Osteoblast (primary cell): ENCODE results near the gene CEP112. TPM values are rescaled to one million over a fixed set of nuclear protein-coding genes. Genes with fewer than 3 reads are reported as not detected.

Experiments used
- DNase-seq: peaks from one replicate; pipeline ENCODE4 v3.0.0; 2011; ENCODE audit warnings: low spot score, mixed read lengths; ENCODE audit not compliant: insufficient read length; ENCODE audit errors: missing footprints
- H2AFZ ChIP-seq: 2 replicates; pipeline ENCODE4 v1.6.0; 2011; ENCODE audit warnings: mild to moderate bottlenecking, low read length
- H3K27ac ChIP-seq: 2 replicates; pipeline ENCODE4 v1.5.1; 2011; ENCODE audit warnings: mild to moderate bottlenecking, low read depth, low read length, moderate library complexity
- H3K27me3 ChIP-seq: 2 replicates; pipeline ENCODE4 v1.6.0; 2012; ENCODE audit warnings: mild to moderate bottlenecking, control low read depth, inconsistent platforms, low read length, moderate library complexity; ENCODE audit not compliant: insufficient read depth
- H3K36me3 ChIP-seq: 2 replicates; pipeline ENCODE4 v1.5.1; 2011; ENCODE audit warnings: mild to moderate bottlenecking, low read length, control low read depth, moderate library complexity; ENCODE audit not compliant: insufficient read depth
- H3K4me1 ChIP-seq: 2 replicates; pipeline ENCODE4 v1.5.1; 2011; ENCODE audit warnings: mild to moderate bottlenecking, low read length, control low read depth, moderate library complexity; ENCODE audit not compliant: insufficient read depth
- H3K4me2 ChIP-seq: 2 replicates; pipeline ENCODE4 v1.6.0; 2011; ENCODE audit warnings: mild to moderate bottlenecking, low read length; ENCODE audit not compliant: insufficient read depth
- H3K4me3 ChIP-seq: fragments of 200-600 bp; sonication (generic); 3 replicates; pipeline ENCODE4 v1.5.1; 2012; ENCODE audit warnings: mild to moderate bottlenecking, low read length, inconsistent platforms; ENCODE audit not compliant: insufficient read depth
- H3K79me2 ChIP-seq: 2 replicates; pipeline ENCODE4 v1.6.0; 2012; ENCODE audit warnings: mild to moderate bottlenecking, low read length, control low read depth, inconsistent platforms; ENCODE audit not compliant: insufficient read depth
- H3K9me3 ChIP-seq: 2 replicates; pipeline ENCODE4 v1.5.1; 2011; ENCODE audit warnings: low read depth, low read length, control low read depth
- H4K20me1 ChIP-seq: 2 replicates; pipeline ENCODE4 v1.6.0; 2012; ENCODE audit warnings: mild to moderate bottlenecking, low read length, control low read depth; ENCODE audit not compliant: insufficient read depth
- total RNA-seq: library from RNA; depleted of rRNA; stranded (reverse); fragments of >200 nt; gene quantifications from 2 replicates; pipeline ENCODE4 v1.2.3, GENCODE V29; 2012
- TF ChIP-seq, protein P1 (sequence below): IDR thresholded peaks from 2 replicates; pipeline ENCODE4 v1.5.1; 2011; ENCODE audit warnings: mild to moderate bottlenecking, low read depth, low read length, moderate library complexity; ENCODE audit errors: extremely low read depth

Gene CEP112
- total RNA-seq, 1 donor: 8.3 TPM

- Histone ChIP-seq H3K4me2 (peak overlapping the region; percentile 52), H3K79me2 (no peaks in the 10 kb centered on the region), H3K9me3 (no peaks in the 10 kb centered on the region), H4K20me1 (no peaks in the 10 kb centered on the region), H3K4me3 (no peak overlapping the region), H3K36me3 (no peaks in the 10 kb centered on the region), H2AFZ (peak overlapping the region; percentile 45), H3K4me1 (peaks cover 13% of the 10 kb centered on the region), H3K27me3 (no peaks in the 10 kb centered on the region), H3K27ac (peak overlapping the region; percentile 95)
- TF ChIP-seq, protein P1, sequence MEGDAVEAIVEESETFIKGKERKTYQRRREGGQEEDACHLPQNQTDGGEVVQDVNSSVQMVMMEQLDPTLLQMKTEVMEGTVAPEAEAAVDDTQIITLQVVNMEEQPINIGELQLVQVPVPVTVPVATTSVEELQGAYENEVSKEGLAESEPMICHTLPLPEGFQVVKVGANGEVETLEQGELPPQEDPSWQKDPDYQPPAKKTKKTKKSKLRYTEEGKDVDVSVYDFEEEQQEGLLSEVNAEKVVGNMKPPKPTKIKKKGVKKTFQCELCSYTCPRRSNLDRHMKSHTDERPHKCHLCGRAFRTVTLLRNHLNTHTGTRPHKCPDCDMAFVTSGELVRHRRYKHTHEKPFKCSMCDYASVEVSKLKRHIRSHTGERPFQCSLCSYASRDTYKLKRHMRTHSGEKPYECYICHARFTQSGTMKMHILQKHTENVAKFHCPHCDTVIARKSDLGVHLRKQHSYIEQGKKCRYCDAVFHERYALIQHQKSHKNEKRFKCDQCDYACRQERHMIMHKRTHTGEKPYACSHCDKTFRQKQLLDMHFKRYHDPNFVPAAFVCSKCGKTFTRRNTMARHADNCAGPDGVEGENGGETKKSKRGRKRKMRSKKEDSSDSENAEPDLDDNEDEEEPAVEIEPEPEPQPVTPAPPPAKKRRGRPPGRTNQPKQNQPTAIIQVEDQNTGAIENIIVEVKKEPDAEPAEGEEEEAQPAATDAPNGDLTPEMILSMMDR: no peak
- peak; percentile 90 for DNase-seq
Observed at GRCh38 chr17:65925606-65926307, 266.2 kb downstream of the CEP112 start.

- peaks cover 4% of the 10 kb centered on the region for H3K4me1 ChIP-seq
- H4K20me1 ChIP-seq: no peaks in the 10 kb centered on the region
- no peak overlapping the region for H2AFZ ChIP-seq
- H3K79me2 ChIP-seq: no peaks in the 10 kb centered on the region
- no peak for DNase-seq
- no peak overlapping the region for H3K4me3 ChIP-seq
- H3K9me3 ChIP-seq: no peaks in the 10 kb centered on the region
- H3K4me2 ChIP-seq: no peak overlapping the region
- no peak overlapping the region for H3K27ac ChIP-seq
- no peaks in the 10 kb centered on the region for H3K36me3 ChIP-seq
- TF ChIP-seq, protein P1: no peak
- no peaks in the 10 kb centered on the region for H3K27me3 ChIP-seq
Observed at GRCh38 chr17:65920996-65921395, 270.9 kb downstream of the CEP112 start.

GRCh38 chr17:65918916-65919315 is 273.0 kb downstream of the CEP112 start:
- Histone ChIP-seq H3K36me3 (no peaks in the 10 kb centered on the region), H3K4me3 (no peak overlapping the region), H4K20me1 (no peaks in the 10 kb centered on the region), H3K79me2 (no peaks in the 10 kb centered on the region), H3K4me1 (no peaks in the 10 kb centered on the region), H3K27ac (no peak overlapping the region), H3K27me3 (no peaks in the 10 kb centered on the region), H2AFZ (peak overlapping the region; percentile 60), H3K9me3 (no peaks in the 10 kb centered on the region), H3K4me2 (no peak overlapping the region)
- TF ChIP-seq, protein P1: peak; percentile 36
- DNase-seq: no peak

DNA sequence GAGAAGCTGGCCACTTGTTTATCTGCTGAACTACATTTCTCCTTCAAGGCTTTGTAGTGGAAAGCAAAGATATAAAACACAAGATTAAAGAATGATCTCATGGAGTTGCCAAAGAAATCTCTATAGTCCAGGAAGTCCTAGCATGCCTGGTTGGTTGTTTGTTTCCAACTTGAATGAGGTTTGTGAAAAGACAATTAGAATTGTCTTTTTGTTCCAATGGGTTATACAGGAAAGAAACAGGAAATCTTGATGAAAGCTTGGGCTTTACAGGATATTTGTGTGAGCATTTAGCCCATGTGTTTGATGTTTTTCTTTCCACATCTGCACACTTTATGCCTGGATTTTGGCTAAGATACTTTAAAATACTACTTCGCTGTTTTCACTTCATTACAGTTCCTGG is 273.4 kb downstream of the CEP112 start:
- H4K20me1 ChIP-seq: no peaks in the 10 kb centered on the region
- no peaks in the 10 kb centered on the region for H3K9me3 ChIP-seq
- no peaks in the 10 kb centered on the region for H3K4me1 ChIP-seq
- no peaks in the 10 kb centered on the region for H3K79me2 ChIP-seq
- H3K36me3 ChIP-seq: no peaks in the 10 kb centered on the region
- no peak overlapping the region for H3K27ac ChIP-seq
- TF ChIP-seq, protein P1: no peak
- H3K27me3 ChIP-seq: no peaks in the 10 kb centered on the region
- peak overlapping the region; percentile 60 for H2AFZ ChIP-seq
- no peak overlapping the region for H3K4me2 ChIP-seq
- H3K4me3 ChIP-seq: no peak overlapping the region
- DNase-seq: no peak
